Measurements from ENCODE around the gene SYNDIG1.

SYNDIG1 gene

DNA sequence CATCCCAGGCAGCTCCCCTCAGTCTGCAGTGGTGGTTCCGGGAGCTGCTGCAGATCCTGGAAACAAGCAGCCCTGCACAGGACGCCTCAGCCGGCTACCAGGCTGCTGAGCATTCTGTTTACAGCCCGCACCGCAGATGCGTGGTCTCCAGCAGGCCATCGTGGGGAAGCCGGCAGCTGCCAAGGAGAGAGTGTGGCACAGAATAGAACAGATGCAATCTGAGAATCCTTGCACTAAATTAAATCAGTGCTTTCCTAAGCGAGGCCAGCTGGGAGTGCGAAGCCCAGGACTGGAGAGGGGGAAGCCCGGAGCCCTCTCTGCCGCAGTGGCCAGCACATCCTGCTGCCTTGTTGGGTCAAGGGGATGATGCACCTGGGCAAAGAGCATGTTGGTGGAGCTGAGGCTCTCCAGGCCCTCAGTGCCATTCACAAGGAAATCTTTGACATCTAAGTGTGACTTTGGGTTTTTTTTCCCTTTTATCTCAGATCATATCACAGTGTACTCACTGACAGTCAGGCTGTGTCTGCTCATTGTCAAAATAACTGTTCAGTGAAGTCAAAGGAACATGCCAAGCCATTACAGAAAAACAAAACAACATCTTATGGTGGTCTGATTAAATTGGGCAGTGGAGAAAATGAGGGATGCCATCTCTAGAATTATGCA is 118.1 kb downstream of the SYNDIG1 start:
- no peak for DNase-seq (ENCODE audit: low spot score)

DNA sequence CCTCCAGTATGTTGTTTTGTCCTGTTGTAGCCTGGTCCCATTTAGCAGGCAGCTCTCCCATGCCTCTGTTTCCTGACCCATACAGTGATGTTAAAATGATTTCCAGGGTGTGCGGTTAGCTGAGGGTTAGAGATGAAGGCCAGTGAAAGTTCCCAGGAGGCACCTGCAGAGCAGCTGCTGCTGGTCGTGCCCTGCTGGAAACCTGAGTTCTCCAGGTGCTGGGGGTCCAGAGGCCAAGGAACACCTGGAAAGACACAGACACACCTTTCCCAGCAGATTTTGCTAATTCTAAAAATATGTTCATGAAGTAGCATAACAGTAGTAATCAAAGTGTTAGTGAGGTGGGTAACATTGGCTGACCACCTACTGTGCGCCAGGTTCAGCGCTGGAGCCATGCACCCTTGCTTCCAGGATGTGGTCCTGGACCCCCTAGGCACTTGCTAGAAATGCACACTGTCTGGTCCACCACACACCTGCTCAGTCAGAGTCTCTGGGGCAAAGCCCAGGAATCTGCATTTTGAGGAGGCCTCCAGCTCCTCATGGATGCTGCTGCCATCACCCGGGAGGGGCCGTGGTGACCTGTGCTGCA is 118.7 kb downstream of the SYNDIG1 start:
- no peak for DNase-seq (ENCODE audit: low spot score)

DNA sequence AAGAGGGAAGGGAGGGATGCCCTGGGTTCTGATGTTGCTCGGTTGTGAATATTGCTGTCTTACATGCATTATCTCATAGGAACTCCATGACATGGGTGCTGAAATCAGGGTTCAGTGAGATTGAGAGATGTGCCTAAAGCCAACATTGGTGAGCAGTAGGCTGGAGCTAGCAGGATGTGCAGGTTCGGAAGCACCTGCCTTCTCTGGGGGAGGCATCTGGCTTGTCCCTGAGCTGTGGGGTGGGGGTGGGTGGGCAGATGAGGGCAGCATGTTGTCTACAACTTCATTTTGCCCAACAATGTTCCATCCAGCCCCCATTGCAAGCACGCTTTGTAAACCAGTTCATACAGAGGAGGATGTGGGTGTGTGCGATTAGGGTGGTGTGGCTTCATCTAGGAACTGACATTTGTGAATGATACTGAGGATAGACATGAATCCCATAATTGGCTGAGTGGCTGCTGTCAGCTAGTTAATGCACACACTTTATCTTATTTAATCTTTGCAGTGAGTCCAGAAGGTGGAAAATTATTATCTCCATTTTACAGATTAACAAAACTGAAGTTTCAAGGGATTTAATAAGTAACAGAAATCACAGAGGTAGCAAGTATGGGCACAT is 119.4 kb downstream of the SYNDIG1 start:
- DNase-seq (ENCODE audit: low spot score) = no peak

DNA sequence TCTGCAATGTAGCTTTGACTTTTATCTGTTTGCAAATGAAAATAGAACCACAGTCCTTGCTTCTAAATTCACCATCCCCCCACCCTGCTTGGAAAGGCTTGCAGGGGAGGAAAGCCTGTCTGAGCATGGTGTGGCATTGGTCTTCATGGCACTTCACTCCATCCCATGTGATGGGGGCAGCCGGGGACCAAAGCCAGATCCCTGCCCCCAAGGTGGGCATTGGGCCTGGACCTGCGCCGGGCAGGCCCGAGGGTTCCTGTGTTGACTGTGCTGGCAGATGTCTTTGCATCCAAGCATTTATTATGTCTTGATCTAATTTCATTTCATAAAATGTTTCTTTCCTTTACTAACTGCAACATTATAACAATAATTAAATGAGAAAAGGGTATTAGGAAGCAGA is 120.0 kb downstream of the SYNDIG1 start:
- DNase-seq (ENCODE audit: low spot score) = no peak

DNA sequence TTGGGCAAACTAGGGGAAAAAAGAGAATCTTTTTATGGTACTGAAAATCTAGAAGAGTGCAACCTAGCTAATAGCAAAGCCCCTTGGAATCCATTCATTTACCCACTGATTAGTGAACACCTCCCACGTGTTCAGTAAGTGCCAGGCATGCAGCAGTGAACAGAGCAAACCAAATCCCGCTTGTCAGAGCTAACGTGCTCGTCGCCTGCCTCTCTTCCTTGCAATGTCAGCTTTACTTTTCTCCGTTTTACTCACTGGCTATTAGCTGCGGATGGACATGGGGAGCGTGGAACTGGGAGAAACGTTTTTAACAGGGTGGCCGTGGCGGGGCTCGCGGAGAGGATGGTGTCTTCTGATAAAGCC is 120.4 kb downstream of the SYNDIG1 start:
- no peak for DNase-seq (ENCODE audit: low spot score)

DNA sequence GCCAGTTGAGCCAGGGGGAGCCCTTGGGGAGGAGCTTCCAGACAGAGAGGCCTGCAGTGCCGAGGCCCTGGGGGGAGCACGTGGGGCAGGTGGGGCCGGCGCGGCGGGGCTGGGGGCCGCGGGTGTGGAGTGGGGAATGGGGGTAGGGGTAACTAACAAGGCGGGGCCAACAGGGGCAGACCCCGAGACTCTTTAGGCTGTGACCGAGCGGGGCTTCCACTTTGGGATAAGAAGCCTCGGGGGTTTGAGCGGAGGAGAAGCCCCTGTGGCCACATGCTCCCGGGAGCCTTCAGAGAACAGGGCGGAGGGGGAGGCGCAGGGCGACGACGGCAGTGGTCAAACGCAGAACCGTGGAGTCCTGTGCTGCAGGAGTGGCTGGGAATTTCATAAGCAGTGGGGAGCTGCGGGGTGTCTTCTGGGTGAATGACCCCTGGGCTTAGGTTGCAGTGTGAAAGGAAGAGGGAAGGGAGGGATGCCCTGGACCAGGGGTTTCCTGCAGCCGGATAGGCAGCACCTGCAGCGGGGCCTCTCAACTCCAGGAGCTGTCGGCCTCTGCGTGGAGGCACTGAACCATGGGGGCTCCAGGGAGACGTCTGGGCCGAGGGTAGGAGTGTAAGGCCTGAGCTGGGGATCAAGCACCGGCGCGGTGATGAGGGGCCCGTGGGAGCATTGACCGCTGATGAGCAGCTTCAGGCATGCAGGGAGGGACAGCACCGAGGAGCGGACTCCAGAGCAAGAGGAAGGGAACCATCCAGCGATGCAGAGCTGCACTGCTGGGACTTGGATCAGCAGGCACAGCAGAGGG is 121.0 kb downstream of the SYNDIG1 start:
- no peak for DNase-seq (ENCODE audit: low spot score)

DNA sequence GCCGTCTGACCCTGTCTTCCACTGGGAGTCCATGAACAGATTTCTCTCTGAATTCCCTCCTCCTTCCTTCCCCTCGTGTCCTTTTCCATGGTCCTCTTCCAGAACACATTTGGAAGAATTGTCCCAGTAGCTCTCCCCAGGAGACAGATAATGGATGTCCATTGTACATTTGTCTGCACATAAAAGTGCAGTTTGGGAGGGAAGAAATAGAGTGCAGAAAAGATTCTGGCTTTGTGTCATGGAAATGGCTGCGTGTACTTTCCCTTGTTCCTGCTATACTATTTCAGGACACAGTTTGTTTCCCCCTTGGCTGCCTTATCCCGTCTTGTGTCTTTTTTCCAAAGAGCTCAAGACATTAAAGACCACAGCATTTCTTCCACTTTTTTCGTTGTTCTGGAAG is 127.6 kb downstream of the SYNDIG1 start:
- no peak for DNase-seq (ENCODE audit: low spot score)

DNA sequence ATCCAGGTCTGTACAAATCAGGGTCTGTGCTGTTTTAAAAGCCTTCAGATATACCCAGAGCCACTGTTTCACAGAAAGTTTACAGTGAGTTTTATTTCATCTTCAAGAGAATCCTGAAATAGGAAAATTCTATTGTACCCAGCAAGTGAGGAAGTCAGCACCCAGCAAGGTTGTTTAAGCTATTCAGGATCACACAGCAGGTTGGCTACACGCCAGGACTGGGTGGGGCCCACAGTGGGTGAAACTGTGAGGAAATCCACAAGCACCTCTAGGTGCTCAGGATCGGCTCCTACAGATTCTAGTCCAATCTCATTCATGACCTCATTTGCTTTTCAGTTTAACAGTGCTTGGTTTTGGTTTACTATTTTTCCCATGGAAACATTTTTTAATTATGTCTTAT is 128.9 kb downstream of the SYNDIG1 start:
- DNase-seq (ENCODE audit: low spot score) = no peak

DNA sequence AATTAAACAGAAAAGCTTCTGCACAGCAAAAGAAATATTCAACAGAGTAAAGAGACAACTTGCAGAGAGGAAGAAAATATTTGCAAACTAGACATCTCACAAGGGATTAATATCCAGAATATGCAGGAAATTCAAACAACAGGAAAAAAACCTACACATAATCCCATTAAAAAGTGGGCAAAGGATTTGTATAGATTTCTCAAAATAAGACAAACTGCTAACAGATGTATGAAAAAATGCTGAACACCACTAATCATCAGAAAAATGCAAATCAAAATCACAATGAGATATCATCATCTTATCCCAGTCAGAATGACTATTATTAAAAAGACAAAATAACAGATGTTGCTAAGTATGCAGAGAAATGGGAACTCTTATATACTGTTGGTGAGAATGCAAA is 129.6 kb downstream of the SYNDIG1 start:
- DNase-seq (ENCODE audit: low spot score) = no peak

DNA sequence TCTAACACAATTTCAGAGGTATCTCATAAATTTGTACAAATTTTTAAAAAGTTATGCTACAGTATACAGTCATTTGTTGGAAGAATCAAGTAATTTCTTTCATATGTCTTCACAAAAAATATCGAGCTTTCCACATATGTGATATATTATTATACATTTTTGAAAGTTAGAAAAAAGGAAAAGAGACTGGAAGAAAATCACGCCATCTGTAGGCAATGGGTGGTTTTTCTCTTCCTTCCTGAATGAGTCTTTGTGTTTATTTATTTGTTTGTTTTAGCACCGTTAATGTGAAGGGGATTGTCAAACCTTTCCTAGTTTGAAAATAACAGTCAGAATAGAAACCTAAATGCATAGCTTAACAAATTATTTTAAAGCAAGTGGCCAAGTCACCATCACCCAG is 130.6 kb downstream of the SYNDIG1 start:
- no peak for DNase-seq (ENCODE audit: low spot score)

DNA sequence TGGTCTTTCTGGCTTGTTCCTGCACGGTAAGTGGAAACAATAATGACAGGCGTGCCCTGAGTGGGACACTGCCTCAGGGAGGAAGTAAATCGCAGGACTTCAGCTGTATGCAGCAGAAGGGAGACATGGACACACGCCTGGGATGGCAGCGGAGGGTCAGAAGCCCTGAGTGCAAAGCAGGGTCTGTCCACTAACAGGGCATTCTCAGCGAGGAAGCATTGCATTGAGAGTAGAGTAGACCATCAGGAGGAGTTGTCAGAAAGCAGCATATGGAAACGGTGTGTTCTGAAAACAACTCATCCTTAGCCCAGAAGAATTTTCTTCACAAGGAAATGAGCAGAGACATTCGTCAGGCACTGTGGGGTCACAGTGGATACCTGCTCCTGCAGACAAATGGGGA is 134.0 kb downstream of the SYNDIG1 start:
- no peak for DNase-seq (ENCODE audit: low spot score)

DNA sequence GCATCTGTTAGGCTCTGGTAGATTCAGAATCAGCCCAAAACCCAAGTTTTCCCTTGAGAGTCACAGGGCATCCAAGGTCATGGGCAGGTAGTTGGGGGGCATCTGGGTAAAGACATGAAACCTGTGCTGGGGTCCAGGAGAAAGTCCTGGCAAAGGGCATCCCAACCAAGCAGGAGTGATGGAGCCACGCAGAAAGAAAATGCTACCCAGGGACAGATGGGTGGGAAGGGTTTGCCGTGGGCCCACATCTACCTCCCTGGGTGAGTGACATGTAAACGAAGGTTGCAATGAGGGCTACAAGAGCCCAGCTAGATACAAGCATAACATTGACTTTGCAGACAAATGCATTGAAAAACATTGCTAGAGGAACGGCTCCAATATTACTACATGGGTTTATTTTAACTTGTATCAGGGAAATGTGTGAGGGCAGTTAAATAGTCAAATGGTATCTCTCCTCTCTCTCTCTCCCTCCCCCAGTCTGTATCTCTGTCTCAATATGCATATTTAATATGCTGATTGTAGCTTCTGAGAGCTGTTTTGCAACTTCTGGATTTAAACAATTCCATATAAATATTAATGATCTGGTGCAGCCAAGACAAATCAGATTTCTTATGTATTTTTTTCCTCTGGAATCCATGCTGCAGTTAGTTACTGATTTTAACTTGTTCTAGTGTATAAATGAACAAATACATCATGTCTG is 135.7 kb downstream of the SYNDIG1 start:
- no peak for DNase-seq (ENCODE audit: low spot score)

DNA sequence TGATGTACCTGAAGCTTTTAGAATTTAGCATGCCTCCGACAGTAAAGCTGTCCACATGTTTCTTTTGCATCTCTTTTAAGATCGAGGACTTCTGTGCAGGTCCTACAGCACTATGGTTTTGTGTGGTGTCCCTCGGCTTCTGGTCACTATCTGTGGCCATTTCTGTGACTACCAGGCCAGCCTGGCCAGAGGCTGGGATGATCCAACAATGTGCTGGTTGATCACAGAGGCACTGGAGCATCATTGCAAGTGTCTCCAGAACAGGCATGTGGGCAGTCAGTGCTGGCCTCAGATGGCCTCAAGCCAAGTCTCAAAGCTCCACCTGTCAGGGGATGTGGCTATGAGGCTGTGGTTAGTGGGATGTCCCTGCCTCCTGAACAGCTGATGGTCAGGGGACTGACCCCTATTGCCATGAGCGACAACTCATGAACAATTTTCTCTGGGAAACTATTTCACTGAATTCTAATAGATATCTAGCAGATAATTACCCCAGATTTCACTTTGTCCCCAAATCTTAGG is 136.6 kb downstream of the SYNDIG1 start:
- no peak for DNase-seq (ENCODE audit: low spot score)

DNA sequence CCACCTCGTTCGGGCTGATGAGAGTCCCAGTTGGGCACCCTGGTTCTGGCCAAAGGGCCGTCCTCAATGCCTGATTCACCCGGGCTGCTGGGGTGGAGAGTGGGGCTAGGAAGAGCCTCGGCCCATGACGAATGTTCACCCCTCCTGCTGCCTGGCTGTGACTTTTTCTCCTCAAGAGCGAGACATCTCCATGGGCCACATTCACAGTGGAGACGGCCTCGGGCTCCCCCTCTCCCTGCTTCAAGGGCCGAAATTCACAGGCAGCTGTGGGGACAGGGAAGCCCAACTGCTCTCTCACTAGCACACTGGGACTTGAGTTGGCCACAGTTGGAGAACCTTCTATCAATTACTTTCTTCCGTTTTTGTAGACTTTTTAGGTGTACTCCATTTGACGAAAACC is 138.0 kb downstream of the SYNDIG1 start:
- DNase-seq (ENCODE audit: low spot score) = no peak

DNA sequence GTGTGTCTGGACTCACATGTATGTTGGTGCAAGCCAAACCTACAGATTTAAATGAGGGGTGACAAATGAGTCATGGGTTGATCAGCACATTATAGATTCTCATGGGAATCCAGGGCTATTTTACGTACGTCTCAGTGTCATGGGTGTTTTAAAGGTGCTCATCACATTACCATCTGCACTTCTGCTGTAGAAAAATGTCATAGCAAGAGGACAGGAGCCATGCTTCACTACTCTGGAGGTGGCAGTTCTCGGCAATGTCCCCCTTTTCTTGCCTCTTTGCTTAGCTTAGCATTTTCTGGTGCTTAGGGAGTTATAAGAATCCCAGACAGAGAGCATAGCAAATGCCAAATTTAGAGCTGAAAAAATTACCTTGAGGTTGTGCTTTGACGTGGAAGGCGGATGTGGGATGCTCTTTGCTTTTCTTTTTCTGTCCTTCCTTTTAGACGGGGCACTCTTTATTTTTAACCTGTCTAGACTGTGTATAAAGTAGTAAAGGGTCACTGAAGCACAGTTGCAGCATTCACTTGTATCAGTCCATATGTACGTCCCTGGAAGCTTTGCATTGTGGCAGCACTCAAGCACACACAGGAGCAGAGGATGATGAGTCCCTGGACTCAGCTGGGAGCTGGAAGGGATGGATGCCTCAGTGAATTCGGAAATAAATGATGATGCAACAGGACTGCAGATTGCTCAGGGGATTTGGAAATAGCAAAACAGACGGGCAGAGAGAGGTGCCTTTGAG is 139.7 kb downstream of the SYNDIG1 start:
- no peak for DNase-seq (ENCODE audit: low spot score)

DNA sequence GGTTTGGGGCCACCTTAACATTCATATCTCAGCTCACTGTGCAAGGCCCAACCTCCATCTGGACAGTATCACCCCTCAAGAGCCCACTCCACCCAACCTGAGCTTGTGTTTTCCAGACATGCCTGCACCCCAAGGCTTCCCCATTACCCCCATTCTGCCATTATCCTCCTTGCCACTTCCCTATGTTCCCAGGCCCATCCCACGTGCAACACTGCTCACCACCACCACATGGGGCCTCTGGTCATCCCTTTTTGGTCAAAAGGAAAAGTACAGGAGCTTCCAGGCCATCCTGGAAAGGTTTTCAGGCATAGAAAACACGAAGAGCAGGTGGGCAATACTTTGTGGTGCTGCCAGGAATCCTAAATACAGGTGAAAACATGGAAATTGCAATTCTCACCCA is 140.3 kb downstream of the SYNDIG1 start:
- DNase-seq (ENCODE audit: low spot score) = no peak

DNA sequence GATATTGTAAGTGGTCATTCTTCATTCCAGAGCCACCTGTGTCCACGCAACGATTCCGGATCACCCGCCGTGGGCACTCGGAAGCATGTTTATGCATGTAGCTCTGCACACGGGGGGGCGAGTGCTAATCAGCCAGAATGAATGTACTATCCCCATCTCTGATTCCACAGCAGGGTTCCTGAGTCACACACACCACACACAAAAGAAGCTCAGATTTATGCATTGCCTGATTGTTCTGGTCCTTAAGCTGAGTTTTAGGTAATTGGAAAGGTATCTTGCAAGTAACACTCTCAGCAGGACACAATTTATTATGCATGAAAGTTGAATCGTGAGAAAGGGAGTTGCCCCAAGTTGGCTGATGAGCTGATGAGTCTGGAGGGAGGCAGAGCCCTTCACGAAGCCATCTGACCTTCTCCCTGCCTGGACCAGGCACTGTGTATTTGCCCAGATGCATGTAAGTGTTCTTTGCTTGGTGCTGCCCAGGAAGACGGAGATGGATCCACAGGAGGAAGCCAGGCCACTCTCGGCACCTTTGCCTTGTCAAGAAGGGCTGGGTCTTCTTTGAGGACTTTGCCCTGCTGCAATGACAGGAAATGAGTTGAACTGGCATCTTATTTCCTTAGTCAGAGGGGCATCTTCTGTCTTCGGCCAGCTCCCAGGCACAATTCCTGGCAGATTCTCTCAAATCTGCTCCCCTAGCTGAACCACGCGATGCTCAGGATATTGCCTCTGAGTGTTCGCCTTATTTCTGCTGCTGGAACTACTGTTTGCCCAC is 141.1 kb downstream of the SYNDIG1 start:
- no peak for DNase-seq (ENCODE audit: low spot score)

DNA sequence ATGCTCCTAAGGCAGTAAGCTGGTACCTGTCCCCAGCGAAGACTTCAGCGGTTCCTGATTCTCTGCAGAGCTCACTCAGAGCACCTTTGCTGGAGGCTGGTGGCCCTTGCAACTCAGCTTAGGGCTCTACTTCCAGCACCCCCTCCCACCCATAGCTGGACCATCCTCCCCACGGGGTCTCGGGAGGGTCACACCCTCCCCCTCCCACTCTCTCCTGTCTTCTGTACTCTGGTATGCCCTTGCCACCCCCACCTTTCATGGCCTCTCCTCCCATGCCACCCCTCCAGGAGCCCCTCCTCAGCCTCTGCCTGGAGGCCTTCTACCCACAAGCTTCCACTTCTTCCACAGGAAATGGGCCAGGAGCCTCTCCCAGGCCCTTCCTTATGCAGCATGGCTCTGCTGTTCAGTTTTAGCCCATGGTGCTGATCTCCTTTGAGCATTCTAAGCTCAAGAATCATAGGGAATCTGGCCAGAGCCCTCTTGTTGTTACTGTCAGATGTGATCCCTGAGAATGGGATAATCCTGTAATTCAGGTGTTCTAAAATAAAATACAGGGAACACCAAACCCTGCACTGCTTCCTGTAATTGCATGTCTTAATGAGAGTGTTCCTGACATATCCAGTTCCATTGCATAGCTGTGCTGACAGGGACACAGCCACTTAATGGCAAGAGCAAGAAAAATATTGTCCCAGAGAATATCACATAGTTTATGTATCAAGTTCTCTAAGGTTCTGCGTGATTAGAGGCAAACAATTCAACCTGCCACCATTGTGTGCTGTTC is 142.1 kb downstream of the SYNDIG1 start:
- DNase-seq (ENCODE audit: low spot score) = no peak

DNA sequence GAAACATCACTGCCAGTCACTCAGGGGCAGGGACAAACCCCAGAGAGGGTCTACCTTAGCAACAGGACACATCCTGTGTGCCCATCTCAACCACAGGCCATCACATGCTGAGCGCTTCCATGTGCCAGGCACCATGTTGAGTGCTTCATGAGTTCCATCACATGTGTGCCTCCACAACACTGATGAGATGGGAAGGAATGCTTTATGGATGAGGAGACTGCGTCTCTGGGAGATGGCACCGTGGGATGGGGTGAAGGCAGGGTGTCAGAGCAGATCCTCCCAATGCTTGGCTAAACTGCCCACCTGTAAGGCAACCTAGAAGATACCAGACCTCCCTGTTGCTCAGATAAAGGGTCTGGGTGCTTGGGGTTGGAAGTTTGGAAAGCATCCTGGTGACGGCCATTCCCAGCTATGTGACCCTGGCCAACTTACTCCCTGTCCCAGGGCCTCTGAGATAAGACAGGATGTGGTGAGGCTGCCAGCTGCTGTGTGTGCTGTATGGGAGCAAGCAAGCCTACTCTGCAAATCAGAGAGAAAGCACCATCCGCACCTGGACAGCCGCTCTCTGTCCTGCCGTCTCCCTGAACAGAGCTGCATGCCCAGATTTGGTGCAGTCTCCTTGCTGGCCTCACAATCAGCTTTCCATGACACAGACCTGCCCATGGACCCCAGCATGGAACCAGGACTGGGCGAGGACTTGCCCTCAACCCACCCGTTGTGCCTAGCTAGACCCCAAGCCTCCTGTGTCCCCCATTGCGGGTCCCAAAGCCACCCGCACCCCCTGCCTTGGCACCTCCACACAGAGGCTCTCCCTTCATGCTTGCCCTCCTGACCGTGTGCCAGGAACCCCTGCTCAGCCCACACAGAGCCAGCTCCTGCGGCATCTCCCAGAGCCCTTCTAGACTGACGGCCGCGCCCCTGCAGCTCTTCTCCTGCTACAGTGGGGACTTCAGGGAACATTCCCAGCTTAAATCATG is 143.7 kb downstream of the SYNDIG1 start:
- DNase-seq (ENCODE audit: low spot score) = no peak
